ENCODE results near the gene MTX1.
"Not testable (repeated sequence)": the region's sequence is repeated elsewhere in the genome, so short reads cannot be mapped to it uniquely, and the experiment has no call there.

The MTX1 gene

DNA sequence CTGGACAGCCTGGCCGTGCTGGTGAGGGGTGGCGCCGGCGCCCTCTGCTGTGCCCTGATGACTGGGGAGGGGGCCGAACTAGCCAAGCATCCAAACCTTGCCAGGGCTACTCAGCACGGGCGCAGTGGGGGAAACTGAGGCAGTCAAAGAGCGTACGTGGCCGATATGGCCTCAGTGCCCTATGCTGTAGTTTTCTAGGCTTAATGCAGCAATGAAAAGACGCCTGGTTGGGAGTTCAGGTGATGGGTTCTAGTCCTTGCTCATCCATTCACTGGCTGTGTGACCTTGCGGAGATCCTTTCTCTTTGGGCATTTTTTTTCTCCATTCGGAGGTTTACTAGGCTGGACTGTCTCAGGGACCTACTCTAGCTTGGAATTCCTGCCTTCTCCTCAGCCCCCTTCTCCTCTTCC, 822 bp downstream of the MTX1 start:
- DNase-seq = peak; percentile 50

DNA sequence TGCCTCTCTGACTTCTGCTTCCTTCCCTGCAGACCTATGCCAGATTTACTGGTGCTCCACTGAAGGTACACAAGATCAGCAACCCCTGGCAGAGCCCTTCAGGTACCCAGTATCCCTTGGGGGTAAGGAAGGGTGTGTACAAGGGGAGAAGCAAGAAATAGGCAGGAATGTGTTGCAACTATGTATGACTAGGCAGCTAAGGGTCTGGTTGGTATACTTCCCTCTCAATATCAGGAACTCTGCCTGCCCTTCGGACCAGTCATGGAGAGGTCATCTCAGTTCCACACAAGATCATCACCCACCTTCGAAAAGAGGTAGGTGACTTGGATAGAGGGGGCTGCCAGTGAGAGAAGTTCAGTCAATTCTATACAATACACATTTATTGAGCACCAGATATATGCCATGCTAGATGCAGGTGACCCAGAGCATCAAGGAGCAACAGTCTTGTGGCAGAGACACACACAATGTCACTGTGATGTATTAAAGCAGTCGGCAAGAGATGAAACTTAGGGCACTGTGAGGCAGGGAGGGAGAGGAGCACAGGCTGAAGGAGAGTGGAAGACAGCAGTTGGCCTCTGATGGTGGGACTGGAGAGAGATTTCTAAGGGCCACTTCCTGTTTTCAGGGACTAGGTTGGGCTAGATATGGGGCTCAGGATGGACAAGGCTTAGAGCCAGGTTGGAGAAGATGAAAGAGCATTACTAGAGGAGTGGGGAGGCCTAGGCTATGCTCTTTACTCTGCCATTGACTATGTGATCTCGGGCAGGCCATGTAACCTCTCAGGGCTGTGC, 2.0 kb downstream of the MTX1 start:
- DNase-seq = no peak

DNA sequence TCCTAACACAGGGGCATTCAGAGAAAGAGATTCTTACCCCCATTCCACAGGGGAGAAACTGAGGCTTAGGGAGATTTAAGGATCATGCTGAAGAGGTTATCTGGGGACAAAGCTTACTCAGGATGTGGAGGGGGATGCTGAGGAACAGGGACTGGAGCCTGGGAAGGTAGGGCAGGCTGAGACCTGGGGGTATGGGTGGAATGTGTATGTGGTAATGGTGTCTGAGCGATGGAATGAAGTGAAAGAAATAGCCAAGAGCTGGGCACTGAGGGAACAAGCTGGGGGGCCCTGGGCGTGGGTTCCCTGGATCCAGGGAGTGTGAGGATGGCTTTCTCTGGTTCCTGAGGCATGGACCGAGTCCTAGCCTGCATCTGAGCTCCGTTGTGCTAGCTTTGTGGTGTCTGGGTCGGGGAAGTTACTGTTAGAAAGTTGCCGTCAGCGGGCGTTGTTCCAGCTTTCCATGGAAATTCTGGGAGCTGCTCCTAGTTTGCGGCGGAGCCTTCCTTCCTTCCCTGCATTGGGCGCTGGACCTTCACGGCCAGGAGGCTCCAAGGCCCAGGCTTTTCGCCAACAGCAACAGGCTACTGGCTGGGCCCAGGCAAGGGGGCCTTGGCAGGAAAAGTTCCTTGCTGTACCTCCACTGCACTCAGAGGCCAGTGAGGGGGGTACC, 3.0 kb downstream of the MTX1 start:
- not testable (repeated sequence) for DNase-seq

DNA sequence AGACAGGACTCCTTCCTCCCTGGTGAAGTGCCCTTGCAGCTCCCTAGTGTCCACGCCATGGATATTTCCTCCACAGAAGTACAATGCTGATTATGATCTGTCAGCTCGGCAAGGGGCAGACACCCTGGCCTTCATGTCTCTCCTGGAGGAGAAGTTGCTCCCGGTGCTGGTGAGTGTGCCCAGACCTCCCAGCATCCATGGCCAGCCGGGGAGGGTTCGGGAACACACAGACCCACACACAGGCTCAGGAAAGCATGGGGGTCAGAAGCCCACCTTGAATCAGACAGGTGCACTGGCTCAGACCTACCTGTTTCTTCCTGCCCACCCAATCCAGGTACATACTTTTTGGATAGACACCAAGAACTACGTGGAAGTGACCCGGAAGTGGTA, 3.6 kb downstream of the MTX1 start:
- not testable (repeated sequence) for DNase-seq

DNA sequence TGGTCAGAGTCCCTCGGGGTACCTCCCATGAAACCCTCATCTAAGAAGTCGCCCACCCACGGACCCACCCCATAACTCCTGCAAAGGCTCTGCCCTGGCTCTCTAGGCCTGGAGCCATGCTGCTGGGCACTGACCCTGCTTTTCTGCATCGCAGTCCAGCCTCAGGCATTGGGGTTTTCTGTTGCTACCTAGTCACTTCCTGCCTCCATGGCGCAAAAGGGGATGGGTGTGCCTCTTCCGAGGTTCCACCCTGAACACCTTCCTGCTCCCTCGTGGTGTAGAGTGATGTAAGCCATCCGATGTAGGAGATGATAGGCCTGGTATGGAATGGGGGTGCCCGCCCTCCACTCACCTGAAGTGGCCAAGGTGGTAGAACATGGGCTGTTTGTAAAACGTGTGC, 6.2 kb downstream of the MTX1 start:
- DNase-seq = not testable (repeated sequence)

DNA sequence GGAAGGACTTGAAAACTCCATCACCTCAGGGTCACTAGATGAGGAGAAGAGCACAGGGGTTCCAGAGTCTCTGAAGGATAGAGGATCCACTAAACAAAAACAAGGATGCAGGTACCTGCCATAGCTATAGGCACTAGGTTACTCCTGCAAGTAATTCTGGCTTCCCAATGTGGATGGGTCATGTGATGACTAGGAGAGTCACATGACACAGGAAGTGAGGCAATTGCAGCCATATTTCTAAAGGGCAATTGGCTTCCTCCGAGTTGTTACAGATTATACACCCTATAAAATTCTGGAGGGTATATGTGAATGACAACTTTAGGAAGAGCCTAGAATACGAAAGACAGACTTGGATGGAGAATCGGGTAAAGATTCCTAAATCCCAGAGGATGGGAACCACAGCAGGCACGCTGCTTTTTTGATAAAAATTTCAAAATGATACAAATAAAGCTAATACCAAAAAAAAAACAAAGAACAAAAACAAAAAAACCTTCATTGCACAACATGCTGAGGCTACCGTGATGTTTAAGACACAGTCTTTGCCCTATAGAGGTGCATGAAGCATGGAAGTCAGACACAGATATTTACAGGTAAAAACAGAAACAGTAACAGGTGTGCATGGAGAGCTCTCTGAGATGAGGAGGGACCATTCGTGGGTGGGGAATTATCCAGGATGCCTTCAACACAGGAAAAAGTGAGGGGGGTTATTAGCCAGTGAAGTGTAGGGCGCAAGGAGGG, 10.5 kb downstream of the MTX1 start:
- peak; percentile 91 for DNase-seq

DNA sequence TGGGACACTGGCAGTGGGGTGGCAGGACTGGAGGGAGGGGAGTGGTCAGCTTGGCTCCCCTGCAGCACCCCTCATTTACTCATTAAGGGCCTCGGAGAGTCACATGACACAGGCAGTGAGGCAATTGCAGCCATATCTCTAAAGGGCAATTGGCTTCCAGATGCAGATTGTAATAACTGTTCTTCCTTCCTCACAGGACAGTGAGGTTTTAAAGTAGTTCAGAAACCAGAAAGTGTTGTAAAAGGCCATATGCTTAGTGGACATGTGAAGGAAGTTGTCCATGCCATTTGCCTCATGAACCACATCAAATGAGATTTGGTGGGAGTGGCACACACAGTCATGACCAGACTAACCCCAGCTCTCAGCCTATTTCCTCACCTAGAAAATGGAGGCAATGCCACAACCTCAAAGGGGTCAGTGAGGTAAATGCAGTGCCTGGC, 11.1 kb downstream of the MTX1 start:
- peak; percentile 78 for DNase-seq

DNA sequence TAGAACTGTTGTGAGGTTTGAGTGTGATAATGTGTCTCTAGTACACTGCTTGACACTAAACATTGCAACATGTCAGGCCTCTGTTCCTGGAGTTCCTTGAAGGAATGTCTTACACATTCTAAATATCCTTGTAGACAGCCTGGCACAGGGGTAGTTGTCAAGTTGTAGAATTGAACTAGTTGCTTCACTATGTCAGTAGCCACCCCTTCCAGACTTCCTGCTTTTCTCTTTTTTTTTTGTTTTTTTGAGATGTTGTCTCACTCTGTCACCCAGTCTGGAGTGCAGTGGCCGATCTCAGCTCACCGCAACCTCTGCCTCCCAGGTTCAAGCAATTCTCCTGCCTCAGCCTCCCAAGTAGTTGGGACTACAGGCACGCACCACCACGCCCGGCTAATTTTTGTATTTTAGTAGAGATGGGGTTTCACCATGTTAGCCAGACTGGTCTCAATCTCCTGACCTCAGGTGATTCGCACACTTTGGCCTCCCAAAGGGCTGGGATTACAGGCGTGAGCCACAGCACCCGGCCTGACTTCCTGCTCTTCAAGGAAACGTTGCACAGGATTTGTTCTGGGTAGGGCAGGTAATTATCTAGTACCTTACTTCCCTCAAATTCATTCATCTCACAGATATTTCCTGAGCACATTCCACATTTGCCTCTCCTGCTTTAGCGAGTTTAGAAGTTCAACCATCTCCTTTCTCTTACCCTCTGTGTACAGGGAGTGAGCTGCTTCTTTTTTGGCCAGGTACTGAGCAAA, 11.9 kb downstream of the MTX1 start:
- DNase-seq = not testable (repeated sequence)

DNA sequence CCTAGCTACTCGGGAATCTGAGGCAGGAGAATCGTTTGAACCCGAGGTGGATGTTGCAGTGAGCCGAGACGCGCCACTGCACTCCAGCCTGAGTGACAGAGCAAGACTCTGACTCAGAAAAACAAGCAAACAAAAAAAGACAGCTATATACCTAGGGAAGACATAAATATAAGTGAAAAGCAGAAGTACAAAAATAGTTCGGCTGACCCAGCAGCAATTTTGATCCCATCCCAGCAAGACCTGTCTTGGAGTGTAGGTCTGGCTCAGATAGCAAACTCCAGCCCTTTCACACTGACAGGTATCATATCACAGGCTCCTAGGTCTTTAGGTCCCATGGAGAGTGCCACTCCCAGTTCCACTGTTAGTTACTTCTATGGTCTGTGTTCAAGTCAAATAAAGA, 14.6 kb downstream of the MTX1 start:
- DNase-seq = no peak

DNA sequence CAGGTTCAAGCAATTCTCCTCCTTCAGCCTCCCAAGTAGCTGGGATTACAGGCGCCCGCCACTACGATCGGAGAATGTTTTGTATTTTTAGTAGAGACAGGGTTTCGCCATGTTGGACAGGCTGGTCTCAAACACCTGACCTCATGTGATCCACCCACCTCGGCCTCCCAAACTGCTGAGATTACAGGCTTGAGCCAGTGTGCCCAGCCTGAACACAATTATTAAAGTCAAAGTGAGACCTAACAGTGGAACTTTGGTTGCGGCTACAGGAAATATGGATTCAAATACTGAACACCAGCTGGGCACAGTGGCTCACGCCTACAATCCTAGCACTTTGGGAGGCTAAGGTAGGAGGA, 16.9 kb downstream of the MTX1 start:
- DNase-seq = not testable (repeated sequence)

DNA sequence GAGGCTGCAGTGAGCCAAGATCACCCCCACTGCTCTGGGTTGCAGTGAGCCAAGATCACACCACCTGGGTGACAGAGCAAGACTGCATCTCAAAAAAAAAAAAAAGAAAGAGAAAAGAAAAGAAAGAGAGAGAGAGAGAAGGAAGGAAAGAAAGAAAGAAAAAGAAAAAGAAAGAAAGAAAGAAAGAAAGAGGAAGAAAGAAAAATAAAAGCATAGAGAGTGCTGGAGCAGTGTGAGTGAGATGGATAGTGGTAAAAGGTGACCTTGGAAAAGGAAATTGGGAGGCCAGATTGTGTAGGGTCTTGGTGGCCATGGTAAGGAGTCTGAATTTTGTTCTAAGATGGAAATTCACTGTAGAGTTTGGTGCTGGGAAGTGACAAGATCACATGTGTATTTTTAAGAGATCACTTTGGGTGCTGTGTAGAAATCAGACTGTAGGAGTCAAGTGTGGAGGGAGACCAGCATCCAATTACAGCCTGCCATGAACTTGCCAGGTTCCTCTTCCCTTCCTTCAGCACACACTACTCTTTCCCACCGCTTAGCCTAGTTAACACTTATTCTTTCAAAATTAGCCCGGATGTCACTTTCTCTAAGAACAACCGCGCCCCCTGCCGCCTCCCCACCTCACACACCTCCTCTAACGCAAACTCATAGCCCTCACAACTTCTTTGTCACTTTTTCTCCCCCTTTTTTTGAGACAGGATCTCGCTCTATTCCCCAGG, 17.9 kb downstream of the MTX1 start:
- peak; percentile 86 for DNase-seq

DNA sequence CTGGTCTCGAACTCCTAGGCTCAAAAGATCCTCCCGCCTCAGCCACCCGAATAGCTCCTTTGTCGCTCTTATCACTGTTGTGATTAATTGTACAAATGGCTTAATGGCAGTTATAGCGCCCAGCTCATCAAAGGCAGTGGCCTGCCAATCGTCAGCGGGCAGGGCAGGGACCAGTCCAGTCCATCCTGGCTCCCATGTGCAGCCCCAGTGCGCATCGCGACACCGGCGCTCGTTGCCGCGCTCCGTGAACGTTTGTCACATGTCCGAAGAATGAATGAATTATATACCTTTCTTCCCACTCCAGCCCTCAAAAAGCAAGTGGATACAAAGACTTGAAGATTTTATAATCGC, 18.4 kb downstream of the MTX1 start:
- DNase-seq = peak; percentile 90

DNA sequence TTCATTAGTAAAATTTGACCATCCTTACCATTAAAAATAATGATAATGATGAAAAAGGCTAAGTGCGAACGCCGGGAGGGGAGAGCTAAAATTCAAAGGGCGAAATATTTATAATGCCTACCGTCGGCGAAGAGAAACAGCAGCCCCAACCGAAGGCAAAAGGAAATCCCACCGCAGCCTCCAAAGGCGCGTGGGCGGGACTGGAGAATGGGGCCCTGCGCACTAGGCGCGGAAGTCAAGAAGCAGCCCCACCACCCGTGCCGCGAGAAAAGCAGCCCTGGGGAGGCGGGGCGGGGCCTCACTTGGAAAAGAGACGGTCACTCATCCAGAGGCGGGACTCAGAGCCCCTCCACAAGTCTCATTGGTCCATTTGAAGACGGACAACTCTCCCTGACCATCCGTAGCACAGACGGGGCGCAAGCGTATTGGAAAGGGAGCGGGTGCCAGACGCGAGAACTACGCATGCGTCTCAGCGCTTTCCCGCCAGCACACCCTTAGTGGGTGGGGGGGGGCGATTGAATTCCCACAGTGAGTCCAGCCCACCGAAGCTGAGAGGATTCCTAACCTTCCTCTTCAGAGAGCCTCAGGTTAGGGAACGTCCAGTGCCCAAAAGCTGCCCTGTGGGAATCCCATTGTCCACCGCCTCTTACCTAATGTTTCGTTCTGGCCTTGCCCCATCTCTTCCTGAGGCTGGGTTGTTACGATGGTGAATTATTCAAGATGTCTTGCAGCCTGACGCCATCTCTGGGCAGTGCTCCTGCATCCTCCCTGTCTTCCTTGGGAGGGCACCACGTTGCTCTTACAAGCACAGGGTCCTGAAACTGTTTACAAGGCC, 19.0 kb downstream of the MTX1 start:
- peak; percentile 100 for DNase-seq

DNA sequence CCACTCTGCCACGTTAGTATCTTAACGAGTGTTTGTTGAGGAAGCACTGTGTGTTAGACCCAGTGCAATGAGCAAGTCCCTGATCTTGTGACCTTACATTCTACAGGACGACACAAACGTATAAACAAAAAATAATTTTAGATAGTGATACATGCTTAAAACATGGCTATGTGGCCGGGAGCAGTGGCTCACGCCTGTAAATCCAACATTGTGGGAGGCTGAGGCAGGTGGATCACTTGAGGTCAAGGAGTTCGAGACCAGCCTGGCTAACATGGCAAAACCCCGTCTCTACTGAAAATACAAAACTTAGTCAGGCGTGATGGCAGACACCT, 19.6 kb downstream of the MTX1 start:
- DNase-seq = no peak

DNA sequence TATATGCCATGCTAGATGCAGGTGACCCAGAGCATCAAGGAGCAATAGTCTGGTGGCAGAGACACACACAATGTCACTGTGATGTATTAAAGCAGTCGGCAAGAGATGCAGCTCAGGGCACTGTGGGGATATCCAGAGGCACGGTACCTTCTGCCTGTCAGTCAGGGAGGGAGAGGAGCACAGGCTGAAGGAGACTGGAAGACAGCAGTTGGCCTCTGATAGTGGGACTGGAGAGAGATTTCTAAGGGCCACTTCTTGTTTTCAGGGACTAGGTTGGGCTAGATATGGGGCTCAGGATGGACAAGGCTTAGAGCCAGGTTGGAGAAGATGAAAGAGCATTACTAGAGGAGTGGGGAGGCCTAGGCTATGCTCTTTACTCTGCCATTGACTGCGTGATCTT, 22.8 kb downstream of the MTX1 start:
- DNase-seq = not testable (repeated sequence)

DNA sequence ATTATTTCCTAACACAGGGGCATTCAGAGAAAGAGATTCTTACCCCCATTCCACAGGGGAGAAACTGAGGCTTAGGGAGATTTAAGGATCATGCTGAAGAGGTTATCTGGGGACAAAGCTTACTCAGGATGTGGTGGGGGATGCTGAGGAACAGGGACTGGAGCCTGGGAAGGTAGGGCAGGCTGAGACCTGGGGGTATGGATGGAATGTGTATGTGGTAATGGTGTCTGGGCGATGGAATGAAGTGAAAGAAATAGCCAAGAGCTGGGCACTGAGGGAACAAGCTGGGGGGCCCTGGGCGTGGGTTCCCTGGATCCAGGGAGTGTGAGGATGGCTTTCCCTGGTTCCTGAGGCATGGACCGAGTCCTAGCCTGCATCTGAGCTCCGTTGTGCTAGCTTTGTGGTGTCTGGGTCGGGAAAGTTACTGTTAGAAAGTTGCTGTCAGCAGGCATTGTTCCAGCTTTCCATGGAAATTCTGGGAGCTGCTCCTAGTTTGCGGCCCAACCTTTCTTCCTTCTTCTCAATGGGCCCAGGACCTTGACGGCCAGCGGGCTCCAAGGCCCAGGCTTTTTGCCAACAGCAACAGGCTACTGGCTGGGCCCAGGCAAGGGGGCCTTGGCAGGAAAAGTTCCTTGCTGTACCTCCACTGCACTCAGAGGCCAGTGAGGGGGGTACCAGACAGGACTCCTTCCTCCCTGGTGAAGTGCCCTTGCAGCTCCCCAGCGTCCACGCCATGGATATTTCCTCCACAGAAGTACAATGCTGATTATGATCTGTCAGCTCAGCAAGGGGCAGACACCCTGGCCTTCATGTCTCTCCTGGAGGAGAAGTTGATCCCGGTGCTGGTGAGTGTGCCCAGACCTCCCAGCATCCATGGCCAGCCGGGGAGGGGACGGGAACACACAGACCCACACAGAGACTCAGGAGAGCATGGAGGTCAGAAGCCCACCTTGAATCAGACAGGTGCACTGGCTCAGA, 23.8 kb downstream of the MTX1 start:
- DNase-seq = not testable (repeated sequence)

DNA sequence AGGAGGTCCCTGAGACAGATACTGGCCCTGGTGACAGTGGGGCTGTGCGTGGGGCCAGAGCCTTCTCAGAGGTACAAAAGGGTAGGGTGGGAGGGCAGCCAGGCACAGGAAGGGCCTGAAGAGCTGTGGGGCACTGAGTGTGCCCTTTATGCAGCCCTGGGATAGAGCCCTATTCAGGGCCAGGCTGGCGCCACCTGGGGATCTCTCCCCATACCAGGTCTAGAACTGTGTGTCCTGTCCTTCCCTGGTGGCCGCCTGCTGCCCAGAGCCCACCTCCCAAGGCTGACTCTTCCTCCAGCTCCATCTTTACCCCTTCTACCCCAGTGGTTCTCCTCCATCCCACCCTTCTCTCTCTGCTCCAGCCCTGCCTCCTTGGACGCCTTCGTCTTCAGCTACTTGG, 25.0 kb downstream of the MTX1 start:
- not testable (repeated sequence) for DNase-seq

DNA sequence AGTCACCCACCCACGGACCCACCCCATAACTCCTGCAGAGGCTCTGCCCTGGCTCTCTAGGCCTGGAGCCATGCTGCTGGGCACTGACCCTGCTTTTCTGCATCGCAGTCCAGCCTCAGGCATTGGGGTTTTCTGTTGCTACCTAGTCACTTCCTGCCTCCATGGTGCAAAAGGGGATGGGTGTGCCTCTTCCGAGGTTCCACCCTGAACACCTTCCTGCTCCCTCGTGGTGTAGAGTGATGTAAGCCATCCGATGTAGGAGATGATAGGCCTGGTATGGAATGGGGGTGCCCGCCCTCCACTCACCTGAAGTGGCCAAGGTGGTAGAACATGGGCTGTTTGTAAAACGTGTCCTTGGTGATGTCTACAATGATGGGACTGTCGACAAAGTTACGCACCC, 26.9 kb downstream of the MTX1 start:
- DNase-seq = not testable (repeated sequence)

DNA sequence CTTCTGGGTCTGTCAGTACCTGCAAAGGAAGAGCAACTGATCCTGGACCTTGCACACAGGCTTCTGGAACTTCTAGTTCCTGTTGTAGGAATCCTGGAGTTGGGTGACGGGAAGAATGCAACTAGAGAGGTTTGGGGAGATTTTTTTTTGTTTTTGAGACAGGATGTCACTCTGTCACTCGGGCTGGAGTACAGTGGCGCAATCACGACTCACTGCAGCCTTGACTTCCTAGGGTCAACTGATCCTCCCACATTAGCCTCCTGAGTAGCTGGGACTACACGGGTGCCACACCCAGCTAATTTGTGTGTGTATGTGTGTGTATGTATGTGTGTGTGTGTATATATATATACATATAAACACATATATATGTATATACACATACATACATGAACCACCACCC, 28.0 kb downstream of the MTX1 start:
- no peak for DNase-seq

DNA sequence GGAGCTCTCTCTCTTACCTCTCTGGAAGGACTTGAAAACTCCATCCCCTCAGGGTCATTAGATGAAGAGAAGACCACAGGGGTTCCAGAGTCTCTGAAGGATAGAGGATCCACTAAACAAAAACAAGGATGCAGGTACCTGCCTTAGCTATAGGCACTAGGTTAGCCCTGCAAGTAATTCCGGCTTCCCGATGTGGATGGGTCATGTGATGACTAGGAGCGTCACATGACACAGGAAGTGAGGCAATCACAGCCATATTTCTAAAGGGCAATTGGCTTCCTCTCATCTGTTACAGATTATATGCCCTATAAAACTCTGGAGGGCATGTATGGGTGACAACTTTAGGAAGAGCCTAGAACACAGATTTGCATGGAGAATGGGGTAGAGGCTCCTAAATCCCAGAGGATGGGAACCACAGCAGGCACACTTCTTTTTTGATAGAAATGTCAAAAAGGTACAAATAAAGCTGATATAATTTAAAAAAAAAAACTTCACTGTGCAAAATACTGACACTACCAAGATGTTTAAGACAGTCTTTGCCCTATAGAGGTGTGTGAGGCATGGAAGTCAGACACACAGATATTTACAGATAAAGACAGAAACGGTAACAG, 32.7 kb downstream of the MTX1 start:
- peak; percentile 93 for DNase-seq

Data from DMS53 (cell line).